Kidney (tissue), 14 donors: ENCODE measurements around the gene RHOT2. TPM values are rescaled to one million over a fixed set of nuclear protein-coding genes. Genes with fewer than 3 reads are reported as not detected.

Source experiments
- DNase-seq, 5 donors: peaks; one replicate each; pipeline ENCODE4 v3.0.0-alpha.2; 2013 to 2020
- FAIRE-seq: peaks from 2 replicates; lab custom pipeline; 2012; peaks lifted over from hg19 to GRCh38; lab: Jason Lieb, UNC
- H3K27ac ChIP-seq, 2 donors: one replicate each; pipeline ENCODE4 v1.7.0; 2013; ENCODE audit warnings: low read depth in 2 of 2, low read length in 2 of 2, inconsistent platforms in 1 of 2
- H3K27me3 ChIP-seq: one replicate; pipeline ENCODE4 v1.7.1; 2013; ENCODE audit warnings: low read length, inconsistent platforms; ENCODE audit not compliant: control insufficient read depth, insufficient read depth
- H3K36me3 ChIP-seq, 3 donors: one replicate each; pipeline versions ENCODE4 v1.7.0 to v1.7.1; 2013; ENCODE audit warnings: low read length in 3 of 3, control low read depth in 1 of 3, inconsistent platforms in 1 of 3; ENCODE audit not compliant: insufficient read depth in 3 of 3, control insufficient read depth in 2 of 3
- H3K4me1 ChIP-seq, 3 donors: one replicate each; pipeline versions ENCODE4 v1.7.0 to v1.7.1; 2013; ENCODE audit warnings: low read length in 3 of 3, inconsistent platforms in 1 of 3, low read depth in 1 of 3; ENCODE audit not compliant: control insufficient read depth in 2 of 3, insufficient read depth in 2 of 3
- H3K4me3 ChIP-seq, 3 donors: one replicate each; pipeline versions ENCODE4 v1.7.0 to v1.8.1; 2013; ENCODE audit warnings: low read length in 3 of 3, control low read depth in 1 of 3, inconsistent platforms in 1 of 3
- H3K9ac ChIP-seq, 3 donors: one replicate each; pipeline versions ENCODE4 v1.7.0 to v1.7.1; 2013; ENCODE audit warnings: low read length in 3 of 3, control low read depth in 1 of 3, inconsistent platforms in 1 of 3
- H3K9me3 ChIP-seq, 3 donors: one replicate each; pipeline versions ENCODE4 v1.7.0 to v1.7.1; 2013; ENCODE audit warnings: low read length in 3 of 3, control low read depth in 1 of 3, inconsistent platforms in 1 of 3; ENCODE audit not compliant: control insufficient read depth in 2 of 3, insufficient read depth in 1 of 3
- intact Hi-C: fragments of 100-400 bp; cut with DNase I; formaldehyde crosslinking; loops from one replicate; pipeline ENCODE4 v1.11.1; 2022
- polyA plus RNA-seq: library from polyadenylated mRNA; stranded (reverse); fragments of 350-450 nt; fragmentation: Illumina TruSeq; extraction: RNeasy Lipid Tissue Mini Kit (QIAGEN cat#74804); gene quantifications from one replicate; pipeline ENCODE4 v1.2.3, GENCODE V29; 2014; ENCODE audit warnings: low read depth, low replicate concordance; ENCODE audit not compliant: insufficient read depth
- total RNA-seq: library from RNA; stranded (reverse); fragmentation: NEBNext Ultra II Directional; extraction: Animal tissue kit (Norgen Biotek cat#: 25700); gene quantifications from one replicate; pipeline ENCODE4 v1.2.1, GENCODE V29; 2021
- TF ChIP-seq, protein P1 (sequence below): IDR thresholded peaks from 3 replicates; pipeline ENCODE4 v1.5.1; 2012; ENCODE audit warnings: mild to moderate bottlenecking, moderate library complexity, borderline replicate concordance; ENCODE audit not compliant: insufficient read depth; ENCODE audit errors: extremely low read depth
- donor health status: control.
- donor health status: control.
- donor health status: control.
- donor health status: control.
- donor health status: control.
- donor health status: DM: yes; HTN: yes; CAD: no.
- donor health status: Normal renal cell carcinoma (clear cell type).

Gene RHOT2
- total and polyA plus RNA-seq, 2 donors from 2014 or later = 90.5 to 117 TPM

GRCh38 chr16:719815-720446 is 52.0 kb downstream of the RHOT2 start:
- H3K9me3 ChIP-seq = no peaks in the 10 kb centered on the region
- no peaks in the 10 kb centered on the region for H3K27me3 ChIP-seq
- DNase-seq (peak in 2 of 5 donors; percentile 17 to 60), FAIRE-seq (no peak)
- H3K27ac ChIP-seq = peak overlapping the region; percentile 16 to 77
- intact Hi-C loops = no loop called here
- H3K4me3 ChIP-seq = peak overlapping the region; percentile 16 to 78 (median 53)
- TF ChIP-seq, protein P1, sequence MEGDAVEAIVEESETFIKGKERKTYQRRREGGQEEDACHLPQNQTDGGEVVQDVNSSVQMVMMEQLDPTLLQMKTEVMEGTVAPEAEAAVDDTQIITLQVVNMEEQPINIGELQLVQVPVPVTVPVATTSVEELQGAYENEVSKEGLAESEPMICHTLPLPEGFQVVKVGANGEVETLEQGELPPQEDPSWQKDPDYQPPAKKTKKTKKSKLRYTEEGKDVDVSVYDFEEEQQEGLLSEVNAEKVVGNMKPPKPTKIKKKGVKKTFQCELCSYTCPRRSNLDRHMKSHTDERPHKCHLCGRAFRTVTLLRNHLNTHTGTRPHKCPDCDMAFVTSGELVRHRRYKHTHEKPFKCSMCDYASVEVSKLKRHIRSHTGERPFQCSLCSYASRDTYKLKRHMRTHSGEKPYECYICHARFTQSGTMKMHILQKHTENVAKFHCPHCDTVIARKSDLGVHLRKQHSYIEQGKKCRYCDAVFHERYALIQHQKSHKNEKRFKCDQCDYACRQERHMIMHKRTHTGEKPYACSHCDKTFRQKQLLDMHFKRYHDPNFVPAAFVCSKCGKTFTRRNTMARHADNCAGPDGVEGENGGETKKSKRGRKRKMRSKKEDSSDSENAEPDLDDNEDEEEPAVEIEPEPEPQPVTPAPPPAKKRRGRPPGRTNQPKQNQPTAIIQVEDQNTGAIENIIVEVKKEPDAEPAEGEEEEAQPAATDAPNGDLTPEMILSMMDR = no peak
- H3K36me3 ChIP-seq = no peaks in the 10 kb centered on the region
- peaks cover 0 to 34% (median 4%) of the 10 kb centered on the region in 3 donors for H3K4me1 ChIP-seq
- peak overlapping the region in 2 of 3 donors; percentile 61 to 69 for H3K9ac ChIP-seq

GRCh38 chr16:720447-720989 is 52.6 kb downstream of the RHOT2 start:
- Histone ChIP-seq H3K9ac (peak overlapping the region in 2 of 3 donors; percentile 61 to 69), H3K4me3 (peak overlapping the region; percentile 41 to 78 (median 53)), H3K27me3 (no peaks in the 10 kb centered on the region), H3K4me1 (peaks cover 0 to 34% (median 4%) of the 10 kb centered on the region in 3 donors), H3K36me3 (no peaks in the 10 kb centered on the region), H3K27ac (peak overlapping the region; percentile 77 to 82), H3K9me3 (no peaks in the 10 kb centered on the region)
- intact Hi-C loops = no loop called here
- FAIRE-seq (no peak), DNase-seq (peak in 4 of 5 donors; percentile 88 to 91 (median 89))
- TF ChIP-seq, protein P1 = no peak

- TF ChIP-seq, protein P1 = peak; percentile 5
- DNase-seq (peak; percentile 89 to 94 (median 93)), FAIRE-seq (no peak)
- Histone ChIP-seq H3K27ac (peak within 1 kb of the TSS; percentile 77 to 82), H3K4me3 (peak within 1 kb of the TSS; percentile 41 to 78 (median 53)), H3K27me3 (no peaks in the 10 kb centered on the region), H3K36me3 (no peaks in the 10 kb centered on the region), H3K4me1 (peaks cover 0 to 29% (median 4%) of the 10 kb centered on the region in 3 donors), H3K9ac (peak within 1 kb of the TSS in 2 of 3 donors; percentile 61 to 69), H3K9me3 (no peaks in the 10 kb centered on the region)
- intact Hi-C loops = no loop called here
Measured at GRCh38 chr16:720990-721764, 53.2 kb downstream of the RHOT2 start, which contains the start of gene ANTKMT. Gene ANTKMT, plus strand, starts transcription at chr16:721146. Its CDS starts 129 bp downstream, at chr16:721275.
